Keratinocyte (primary cell): Measurements from ENCODE around the gene BLNK. TPM values are rescaled to one million over a fixed set of nuclear protein-coding genes. Genes with fewer than 3 reads are reported as not detected.
A peak's percentile ranks its signal among the peaks of the same experiment; 100 is the strongest.

Experiments
- DNase-seq: peaks from one replicate; pipeline ENCODE4 v3.0.0-alpha.2; 2011; ENCODE audit warnings: low read depth, missing footprints, low spot score
- FAIRE-seq: peaks from 2 replicates; lab custom pipeline; 2011; peaks lifted over from hg19 to GRCh38; lab: Jason Lieb, UNC
- H2AFZ ChIP-seq: 2 replicates; pipeline ENCODE4 v1.6.0; 2012; ENCODE audit warnings: low read length, control low read depth, inconsistent platforms; ENCODE audit not compliant: control insufficient read depth
- H3K27ac ChIP-seq: 2 replicates; pipeline ENCODE4 v1.5.1; 2011; ENCODE audit warnings: low read length; ENCODE audit not compliant: control insufficient read depth, insufficient read depth
- H3K27me3 ChIP-seq: 3 replicates; pipeline ENCODE4 v1.6.0; 2011; ENCODE audit warnings: low read length; ENCODE audit not compliant: control insufficient read depth, insufficient read depth; ENCODE audit errors: extremely low read depth
- H3K36me3 ChIP-seq, 2 experiments: 2 replicates in 1 of 2; 3 replicates in 1 of 2; pipeline ENCODE4 v1.5.1; 2011; ENCODE audit warnings: low read length in 2 of 2, mild to moderate bottlenecking in 1 of 2; ENCODE audit not compliant: control insufficient read depth in 2 of 2, insufficient read depth in 2 of 2; ENCODE audit errors: extremely low read depth in 1 of 2
- H3K4me1 ChIP-seq: 3 replicates; pipeline ENCODE4 v1.5.1; 2011; ENCODE audit warnings: low read length; ENCODE audit not compliant: control insufficient read depth, insufficient read depth; ENCODE audit errors: extremely low read depth
- H3K4me2 ChIP-seq: 3 replicates; pipeline ENCODE4 v1.6.0; 2011; ENCODE audit warnings: low read depth, low read length; ENCODE audit not compliant: control insufficient read depth, insufficient read depth; ENCODE audit errors: extremely low read depth
- H3K4me3 ChIP-seq, 3 experiments: fragments of 200-600 bp in 1 of 3; sonication (generic) in 1 of 3; 2 replicates in 2 of 3; 3 replicates in 1 of 3; pipeline ENCODE4 v1.5.1; 2011 to 2016; ENCODE audit warnings: low read length in 3 of 3, mild to moderate bottlenecking in 3 of 3, control low read depth in 2 of 3, inconsistent platforms in 1 of 3, low read depth in 1 of 3, mixed read lengths in 1 of 3, mixed run types in 1 of 3, moderate library complexity in 1 of 3; ENCODE audit not compliant: control insufficient read depth in 2 of 3, insufficient read depth in 2 of 3; ENCODE audit errors: extremely low read depth in 1 of 3
- H3K79me2 ChIP-seq: 2 replicates; pipeline ENCODE4 v1.6.0; 2012; ENCODE audit warnings: low read length; ENCODE audit not compliant: control insufficient read depth, insufficient read depth
- H3K9ac ChIP-seq: 3 replicates; pipeline ENCODE4 v1.6.0; 2011; ENCODE audit warnings: low read length; ENCODE audit not compliant: control insufficient read depth, insufficient read depth; ENCODE audit errors: extremely low read depth
- H3K9me1 ChIP-seq: 3 replicates; pipeline ENCODE4 v1.6.0; 2011; ENCODE audit warnings: low read length; ENCODE audit not compliant: control insufficient read depth, insufficient read depth; ENCODE audit errors: extremely low read depth
- H3K9me3 ChIP-seq: 2 replicates; pipeline ENCODE4 v1.5.1; 2012; ENCODE audit warnings: low read depth, low read length; ENCODE audit not compliant: control insufficient read depth
- H4K20me1 ChIP-seq: 3 replicates; pipeline ENCODE4 v1.6.0; 2011; ENCODE audit warnings: low read length; ENCODE audit not compliant: control insufficient read depth, insufficient read depth; ENCODE audit errors: extremely low read depth
- CTCF ChIP-seq, 3 experiments: IDR thresholded peaks in 1 of 3; conservative IDR thresholded peaks in 1 of 3; optimal IDR thresholded peaks in 1 of 3; 2 replicates in 2 of 3; 3 replicates in 1 of 3; pipeline versions ENCODE3 to v1.5.1; 2011; ENCODE audit warnings: low read length in 3 of 3, mild to moderate bottlenecking in 3 of 3, moderate library complexity in 2 of 3, control low read depth in 1 of 3, inconsistent platforms in 1 of 3; ENCODE audit not compliant: insufficient read depth in 2 of 3; ENCODE audit errors: extremely low read depth in 1 of 3
- EZH2 ChIP-seq: IDR thresholded peaks from one replicate; pipeline ENCODE4 v1.6.1; 2012; ENCODE audit warnings: inconsistent platforms, mild to moderate bottlenecking, low read length, moderate library complexity
- dilution Hi-C: fragments of 300-500 bp; cut with MboI; formaldehyde crosslinking; loops from one replicate; pipeline ENCODE4 v1.7.0; 2020; ENCODE audit warnings: low sequenced_read_pairs; ENCODE audit not compliant: extremely low pct_ligation_motif_present
- polyA plus RNA-seq, 5 experiments: library from polyadenylated mRNA; depleted of rRNA in 3 of 5; stranded (reverse) in 3 of 5; stranded (forward) in 1 of 5; unstranded in 1 of 5; fragments of >200 nt; gene quantifications; 1 replicate in 1 of 5; 2 replicates in 3 of 5; 3 replicates in 1 of 5; pipeline versions ENCODE4 v1.2.1 to v1.2.3, GENCODE V29; 2011 to 2012; ENCODE audit warnings: missing spikeins in 2 of 5, low read depth in 1 of 5, low replicate concordance in 1 of 5

BLNK gene
- polyA plus RNA-seq, 1 donor (not counting 4 experiments of a cell fraction or from before 2014, with no cell fraction given), result 2.2 TPM

GRCh38 chr10:96280859-96281258 lies 9.5 kb upstream of the BLNK start:
- no peak for TF ChIP-seq CTCF (optimal IDR thresholded peaks at IDR 0.05 in 1 of 3, IDR thresholded peaks at IDR 0.05 in 1 of 3, conservative IDR thresholded peaks at IDR 0.05 in 1 of 3; ENCODE audit: extremely low read depth in 1 of 3, insufficient read depth in 2 of 3, low read length in 3 of 3)
- TF ChIP-seq EZH2, result no peak
- Histone ChIP-seq H3K4me2 (peak overlapping the region; percentile 4), H4K20me1 (no peaks in the 10 kb centered on the region), H3K9ac (no peak overlapping the region), H3K9me1 (no peaks in the 10 kb centered on the region), H3K27me3 (no peaks in the 10 kb centered on the region), H3K79me2 (no peaks in the 10 kb centered on the region), H3K9me3 (no peaks in the 10 kb centered on the region), H3K27ac (no peak overlapping the region), H3K4me1 (peaks cover 24% of the 10 kb centered on the region), H2AFZ (no peak overlapping the region), H3K36me3 (no peaks in the 10 kb centered on the region), H3K4me3 (no peak overlapping the region)
- FAIRE-seq (peak; percentile 44), DNase-seq (no peak)
- dilution Hi-C loops, result no loop called here

GRCh38 chr10:96279191-96279641 lies 7.8 kb upstream of the BLNK start:
- Histone ChIP-seq H3K79me2 (no peaks in the 10 kb centered on the region), H3K27me3 (no peaks in the 10 kb centered on the region), H3K9ac (no peak overlapping the region), H3K4me1 (peaks cover 29% of the 10 kb centered on the region), H3K4me3 (no peak overlapping the region), H2AFZ (no peak overlapping the region), H4K20me1 (no peaks in the 10 kb centered on the region), H3K27ac (no peak overlapping the region), H3K9me3 (no peaks in the 10 kb centered on the region), H3K9me1 (no peaks in the 10 kb centered on the region), H3K4me2 (no peak overlapping the region), H3K36me3 (no peaks in the 10 kb centered on the region)
- dilution Hi-C loops, result no loop called here
- FAIRE-seq (no peak), DNase-seq (no peak)
- no peak for TF ChIP-seq CTCF (optimal IDR thresholded peaks at IDR 0.05 in 1 of 3, IDR thresholded peaks at IDR 0.05 in 1 of 3, conservative IDR thresholded peaks at IDR 0.05 in 1 of 3; ENCODE audit: extremely low read depth in 1 of 3, insufficient read depth in 2 of 3, low read length in 3 of 3)
- TF ChIP-seq EZH2, result no peak
